ENCODE data around the gene FBLN1.
"Not testable (repeated sequence)": the region's sequence is repeated elsewhere in the genome, so short reads cannot be mapped to it uniquely, and the experiment has no call there.

The FBLN1 gene

GRCh38 chr22:45620706-45621105 is 118.0 kb downstream of the FBLN1 start:
- peaks cover 0 to 4% of the 10 kb centered on the region in 2 experiments for H3K4me1 ChIP-seq (ENCODE audit: control insufficient read depth in 1 of 2, insufficient read depth in 1 of 2, low read depth in 1 of 2, low read length in 1 of 2)
- H3K27me3 ChIP-seq: peaks cover 14% of the 10 kb centered on the region
- no peak for TF ChIP-seq CTCF (IDR thresholded peaks at IDR 0.05)
- no peak overlapping the region for H3K27ac ChIP-seq
- no peak overlapping the region for H3K4me3 ChIP-seq (ENCODE audit: low read depth in 1 of 2, low read length in 1 of 2)
- H3K36me3 ChIP-seq: no peaks in the 10 kb centered on the region
- no peaks in the 10 kb centered on the region for H3K9me3 ChIP-seq

DNA sequence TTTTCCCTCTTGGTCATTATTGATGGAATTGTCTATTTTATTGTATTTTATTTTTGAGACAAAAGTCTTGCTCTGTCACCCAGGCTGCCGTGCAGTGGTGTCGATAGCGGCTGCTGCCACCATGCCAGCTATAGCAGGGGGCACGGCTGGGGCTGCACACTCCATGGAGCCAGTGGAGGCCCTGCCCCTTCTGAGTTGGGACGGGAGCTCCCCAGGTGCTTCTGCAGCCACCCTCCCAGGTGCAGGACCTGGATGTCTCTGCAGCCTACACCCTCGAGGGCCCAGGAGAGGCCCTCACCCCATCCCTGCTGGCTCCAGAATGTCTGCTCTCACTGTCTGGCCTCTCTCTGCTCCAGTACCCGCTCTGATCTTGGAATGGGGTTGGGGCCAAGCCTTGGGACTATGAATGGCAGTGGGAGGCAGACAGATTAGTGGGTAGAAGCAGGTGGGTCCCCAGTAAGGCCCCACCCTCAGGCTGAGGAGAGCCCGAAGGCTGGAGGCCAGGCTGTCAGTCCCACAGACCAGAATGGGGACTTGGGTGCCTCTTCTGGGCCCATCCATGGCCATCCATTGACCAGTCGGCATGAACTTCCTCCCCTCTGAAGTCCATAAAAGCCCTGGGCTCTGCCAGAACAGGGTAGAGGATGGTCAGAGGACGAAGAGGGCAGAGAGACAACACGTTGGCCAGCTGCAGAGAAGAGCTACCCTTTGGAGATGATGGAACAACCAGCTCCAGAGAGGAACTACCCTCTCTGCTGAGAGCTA is 119.3 kb downstream of the FBLN1 start:
- Histone ChIP-seq H3K27ac (no peak overlapping the region), H3K36me3 (no peaks in the 10 kb centered on the region), H3K4me3 (ENCODE audit: low read depth in 1 of 2, low read length in 1 of 2) (no peak overlapping the region), H3K9me3 (no peaks in the 10 kb centered on the region), H3K4me1 (ENCODE audit: control insufficient read depth in 1 of 2, insufficient read depth in 1 of 2, low read depth in 1 of 2, low read length in 1 of 2) (peaks cover 0 to 4% of the 10 kb centered on the region in 2 experiments), H3K27me3 (peaks cover 22% of the 10 kb centered on the region)
- TF ChIP-seq CTCF (IDR thresholded peaks at IDR 0.05): no peak

- not testable (repeated sequence) for H3K4me3 ChIP-seq (ENCODE audit: low read depth in 1 of 2, low read length in 1 of 2); H3K4me1 ChIP-seq (ENCODE audit: control insufficient read depth in 1 of 2, insufficient read depth in 1 of 2, low read depth in 1 of 2, low read length in 1 of 2); H3K9me3 ChIP-seq; H3K36me3 ChIP-seq; H3K27ac ChIP-seq
- peaks cover 30% of the 10 kb centered on the region for H3K27me3 ChIP-seq
Observed at GRCh38 chr22:45623464-45624145, 120.9 kb downstream of the FBLN1 start.

- Histone ChIP-seq H3K4me3 (ENCODE audit: low read depth in 1 of 2, low read length in 1 of 2) (no peak overlapping the region), H3K36me3 (no peaks in the 10 kb centered on the region), H3K9me3 (no peaks in the 10 kb centered on the region), H3K27ac (no peak overlapping the region), H3K4me1 (ENCODE audit: control insufficient read depth in 1 of 2, insufficient read depth in 1 of 2, low read depth in 1 of 2, low read length in 1 of 2) (peaks cover 8 to 11% of the 10 kb centered on the region in 2 experiments), H3K27me3 (peaks cover 56% of the 10 kb centered on the region)
- no peak for TF ChIP-seq CTCF (IDR thresholded peaks at IDR 0.05)
Observed at GRCh38 chr22:45626198-45626651, 123.5 kb downstream of the FBLN1 start.

- Histone ChIP-seq H3K27me3 (peaks cover 70% of the 10 kb centered on the region), H3K4me3 (ENCODE audit: low read depth in 1 of 2, low read length in 1 of 2) (no peak overlapping the region), H3K9me3 (no peaks in the 10 kb centered on the region), H3K27ac (no peak overlapping the region), H3K36me3 (no peaks in the 10 kb centered on the region), H3K4me1 (ENCODE audit: control insufficient read depth in 1 of 2, insufficient read depth in 1 of 2, low read depth in 1 of 2, low read length in 1 of 2) (peaks cover 8 to 11% of the 10 kb centered on the region in 2 experiments)
- no peak for TF ChIP-seq CTCF (IDR thresholded peaks at IDR 0.05)
Observed at GRCh38 chr22:45627489-45628233, 125.0 kb downstream of the FBLN1 start.

All from neutrophil (primary cell).